ENCODE data around the gene CACNA2D3.

CACNA2D3 gene

DNA sequence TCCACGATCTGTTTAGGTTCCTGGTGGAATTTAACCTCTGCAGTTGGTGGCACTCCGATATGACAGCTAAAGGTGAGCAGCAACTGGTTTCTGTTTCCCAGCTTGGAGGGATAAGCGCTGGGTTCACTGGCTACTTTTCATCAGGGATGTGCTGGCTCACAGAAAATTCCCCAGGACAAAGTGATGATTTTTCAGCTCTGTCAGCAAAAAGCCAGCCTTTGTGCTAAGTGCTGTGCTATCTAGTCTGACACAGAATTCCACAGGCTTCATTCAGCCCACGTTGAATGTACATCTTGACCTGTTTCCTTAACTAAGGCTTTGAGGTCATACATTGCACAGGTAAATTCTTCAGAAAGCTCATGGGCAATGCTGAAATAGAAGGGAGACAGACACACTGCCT is 887.0 kb downstream of the CACNA2D3 start:
- DNase-seq (ENCODE audit: low read depth), result no peak

DNA sequence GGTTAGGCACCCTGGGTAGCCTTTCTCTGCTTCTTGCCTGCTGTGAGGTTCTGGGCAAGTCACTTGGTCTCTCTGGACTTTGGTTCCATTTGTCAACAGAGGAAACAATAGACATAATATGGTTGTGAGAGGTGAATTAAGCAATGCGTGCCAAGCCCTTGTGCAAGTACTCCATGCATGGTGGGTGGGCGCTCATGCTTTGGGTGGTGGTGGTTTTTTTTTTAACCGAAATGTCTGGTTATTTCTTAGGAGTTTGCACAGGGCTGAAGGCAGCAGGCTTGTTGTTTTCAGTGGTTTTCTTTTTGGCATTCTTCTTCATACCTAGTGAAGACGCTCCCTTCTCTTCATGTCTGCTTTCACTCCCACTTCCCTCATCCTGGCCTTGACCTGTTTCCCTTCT is 889.7 kb downstream of the CACNA2D3 start:
- DNase-seq (ENCODE audit: low read depth), result no peak

DNA sequence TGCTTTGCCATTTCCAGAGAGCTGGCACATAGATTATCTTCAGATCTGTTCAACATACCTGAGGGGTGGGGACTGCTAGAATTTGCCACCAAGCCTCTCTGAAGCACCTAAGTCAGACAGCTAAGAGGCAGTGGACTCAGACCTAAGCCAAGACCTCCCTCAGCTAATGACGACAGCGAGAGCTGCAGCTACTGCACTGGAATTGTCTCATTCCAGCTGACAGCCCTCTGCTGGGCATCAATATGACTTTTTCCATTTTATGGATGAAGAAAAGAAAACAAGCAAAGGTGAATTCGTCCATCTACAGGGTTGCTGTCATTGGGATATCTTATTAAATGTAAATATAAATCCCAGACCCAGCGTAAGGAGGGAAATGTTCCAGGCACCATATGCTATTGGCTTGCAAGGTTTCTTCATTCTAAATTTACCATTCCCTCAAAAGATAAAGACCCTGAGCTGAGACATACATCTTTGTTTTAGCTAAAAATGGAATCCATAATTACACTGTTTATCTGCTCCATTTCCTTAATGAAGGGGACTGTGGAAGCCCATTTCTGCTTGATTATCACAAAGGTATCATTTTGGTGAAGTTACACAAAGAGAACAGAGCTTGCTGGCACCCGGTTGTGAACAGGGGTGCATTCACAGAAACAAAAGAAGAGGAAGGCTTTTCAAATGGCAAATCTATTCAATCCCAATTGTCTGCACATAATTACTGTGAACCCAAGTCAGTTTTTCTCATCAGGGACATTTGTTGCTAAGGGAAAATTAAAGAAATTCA is 891.0 kb downstream of the CACNA2D3 start:
- DNase-seq (ENCODE audit: low read depth), result peak; percentile 10

DNA sequence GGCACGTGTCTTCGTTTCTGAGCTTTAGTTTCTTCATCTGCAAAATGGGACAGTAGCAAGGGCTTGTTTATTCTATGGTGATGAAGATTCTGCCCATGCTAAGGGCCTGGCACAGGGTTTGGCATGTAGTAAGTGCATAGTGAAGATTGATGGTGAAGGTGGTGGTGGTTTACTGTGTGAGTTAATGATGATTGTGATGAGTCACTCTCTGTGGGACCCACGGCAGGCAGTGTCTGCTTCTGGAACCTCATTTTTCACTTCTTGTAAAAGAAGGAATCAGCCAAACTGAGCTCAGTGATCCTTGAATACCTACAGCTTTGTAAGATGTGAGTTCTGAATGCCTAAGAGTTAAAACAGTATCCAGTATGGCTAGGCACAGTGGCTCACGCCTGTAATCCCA is 891.7 kb downstream of the CACNA2D3 start:
- no peak for DNase-seq (ENCODE audit: low read depth)

DNA sequence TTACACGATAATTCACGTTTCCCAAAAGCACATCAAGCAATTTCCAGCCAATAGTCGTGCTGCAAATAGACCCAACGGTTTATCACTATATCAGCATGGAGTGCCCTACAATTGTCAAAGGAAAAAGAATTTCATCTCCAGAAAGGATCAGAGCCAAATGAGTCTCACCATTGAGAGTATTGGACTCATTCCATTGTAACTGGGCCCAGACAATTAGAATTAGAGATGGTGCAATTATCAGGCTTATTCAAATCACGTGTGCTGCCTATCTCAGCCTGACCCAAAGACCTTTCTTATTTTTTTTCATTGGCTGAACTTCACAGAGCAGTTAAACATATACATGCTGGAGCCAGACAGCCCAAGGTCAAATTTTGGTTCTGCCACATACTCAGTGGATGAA is 892.6 kb downstream of the CACNA2D3 start:
- no peak for DNase-seq (ENCODE audit: low read depth)

DNA sequence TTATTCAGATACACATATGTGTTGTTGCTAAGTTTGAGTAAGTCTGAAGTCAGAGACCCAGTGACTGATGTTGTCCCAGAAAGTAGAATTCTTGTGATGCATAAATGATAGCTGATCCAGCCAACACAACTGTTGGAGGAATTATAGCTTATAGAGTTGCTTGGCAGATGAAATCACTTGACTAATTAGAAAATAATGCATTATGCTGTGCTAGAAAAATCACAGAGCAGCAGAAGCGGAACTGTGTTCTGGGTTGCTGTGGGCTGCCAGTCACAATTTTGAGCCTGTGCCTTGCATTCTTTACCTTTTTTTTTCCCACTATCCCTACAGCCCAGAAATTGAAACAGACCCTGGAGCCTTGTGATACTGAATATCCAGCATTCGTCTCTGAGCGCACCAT is 895.5 kb downstream of the CACNA2D3 start:
- DNase-seq (ENCODE audit: low read depth), result no peak

DNA sequence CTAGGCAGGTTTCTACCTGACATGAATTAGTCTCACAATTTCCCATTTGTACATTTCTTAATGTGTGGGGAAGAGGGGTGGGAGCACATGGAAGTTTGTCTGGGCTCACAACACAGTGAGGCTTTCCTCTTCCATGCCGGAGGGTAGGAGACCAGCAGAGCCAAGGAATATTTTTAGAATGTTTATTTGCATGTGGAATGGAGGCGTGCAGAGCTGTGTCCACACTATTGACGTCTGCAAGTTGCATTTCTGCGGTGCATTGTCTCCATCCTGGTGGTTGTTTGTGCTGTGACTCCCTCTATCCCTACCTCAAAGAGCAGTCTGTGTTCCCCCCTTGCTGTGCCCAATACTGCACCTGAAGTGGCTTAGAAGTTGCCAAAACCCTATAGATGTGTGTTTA is 908.6 kb downstream of the CACNA2D3 start:
- DNase-seq (ENCODE audit: low read depth), result no peak

DNA sequence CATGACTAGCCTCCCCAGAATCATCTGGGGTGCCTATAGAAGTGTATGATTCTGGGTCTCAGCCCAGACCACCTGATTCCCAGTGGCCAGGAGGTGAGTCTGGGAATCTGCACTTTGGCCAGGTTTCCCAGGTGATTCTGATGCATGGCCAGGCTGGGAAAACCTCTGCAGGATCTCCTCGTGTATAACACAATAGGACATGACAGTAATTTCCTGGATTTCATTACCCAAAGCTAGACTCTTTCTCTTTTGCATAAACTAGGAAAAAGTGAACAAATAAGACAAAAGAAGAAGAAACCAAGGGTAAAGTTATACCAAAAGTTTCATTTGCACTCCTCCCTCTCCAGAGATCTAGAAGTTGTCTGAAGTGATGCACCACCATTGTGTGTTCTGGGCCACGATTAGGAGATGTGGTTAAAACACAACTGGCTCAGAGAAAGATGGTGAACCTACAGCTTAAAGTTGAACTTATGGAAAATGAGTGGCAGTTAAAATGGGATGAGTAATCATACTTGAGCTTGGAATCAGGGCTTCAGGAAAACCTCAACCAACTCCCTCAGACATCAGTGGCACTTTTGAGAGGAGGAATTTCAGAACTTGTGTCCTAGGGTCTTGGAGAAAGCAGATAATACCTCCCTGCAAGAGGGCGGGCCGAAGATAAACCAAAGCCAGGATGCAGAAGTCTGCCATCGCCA is 914.7 kb downstream of the CACNA2D3 start:
- DNase-seq (ENCODE audit: low read depth), result no peak

DNA sequence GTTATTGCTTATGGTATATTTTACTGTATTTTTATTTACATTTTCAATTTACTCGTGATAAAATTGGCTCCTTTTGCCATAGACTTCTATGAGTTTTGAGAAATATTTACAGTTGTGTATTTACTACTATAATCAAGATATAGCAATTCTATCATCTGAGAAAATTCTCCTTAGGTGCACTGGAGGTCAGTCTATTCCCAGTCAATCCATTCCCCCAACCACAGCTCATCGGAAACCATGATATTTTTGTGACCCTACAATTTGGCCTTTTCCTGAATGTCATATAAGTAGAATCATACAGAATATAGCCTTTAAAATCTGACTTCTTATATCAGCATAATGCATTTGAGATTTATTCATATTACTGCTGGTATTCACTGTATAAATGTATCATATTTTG is 920.2 kb downstream of the CACNA2D3 start:
- no peak for DNase-seq (ENCODE audit: low read depth)

DNA sequence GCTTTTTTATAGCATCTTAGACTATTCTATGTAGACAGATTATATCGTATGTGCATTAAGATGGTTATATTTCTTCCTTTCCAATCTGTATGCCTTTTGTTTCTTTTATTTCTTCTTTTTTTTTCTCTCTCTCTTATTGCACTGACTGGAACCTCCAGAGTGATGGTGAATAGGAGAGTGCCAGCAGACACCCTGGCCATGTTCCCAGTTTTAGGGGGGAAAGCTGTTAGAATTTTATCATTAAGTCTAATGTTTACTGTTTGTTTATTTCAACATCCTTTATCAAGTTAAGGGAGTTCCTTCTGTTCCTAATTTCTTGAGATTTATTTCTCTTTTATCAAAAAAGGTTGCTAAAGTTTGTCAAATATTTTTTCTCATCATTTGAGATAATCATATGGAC is 922.1 kb downstream of the CACNA2D3 start:
- DNase-seq (ENCODE audit: low read depth), result no peak

DNA sequence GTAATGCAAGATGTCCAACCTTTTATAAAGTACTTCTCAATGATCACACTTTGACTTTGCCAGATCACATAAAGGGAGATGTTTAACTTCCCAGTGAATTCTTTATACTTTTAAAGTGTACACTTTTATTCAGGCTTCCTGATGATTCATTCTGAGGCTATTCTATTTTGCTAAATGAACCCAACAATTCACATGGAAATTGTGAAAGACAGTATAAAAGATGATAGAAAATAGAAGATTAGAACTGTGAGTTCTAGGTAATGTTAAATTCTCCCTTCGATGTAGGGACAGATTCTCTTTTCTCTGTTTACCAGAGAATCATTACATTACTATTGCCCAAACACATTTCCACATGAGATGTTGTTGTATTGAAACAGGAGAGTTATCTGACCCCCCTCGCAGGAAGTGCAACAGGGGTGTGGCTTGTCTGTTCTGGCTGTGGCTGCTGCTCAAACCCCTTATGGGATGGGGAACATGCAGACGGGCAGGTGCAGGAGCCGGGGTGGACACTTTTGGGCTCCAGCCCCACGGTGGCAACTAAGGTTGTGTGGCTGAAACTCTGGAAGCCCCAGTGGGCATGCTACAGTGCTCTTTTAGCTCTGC is 936.8 kb downstream of the CACNA2D3 start:
- no peak for DNase-seq (ENCODE audit: low read depth)

DNA sequence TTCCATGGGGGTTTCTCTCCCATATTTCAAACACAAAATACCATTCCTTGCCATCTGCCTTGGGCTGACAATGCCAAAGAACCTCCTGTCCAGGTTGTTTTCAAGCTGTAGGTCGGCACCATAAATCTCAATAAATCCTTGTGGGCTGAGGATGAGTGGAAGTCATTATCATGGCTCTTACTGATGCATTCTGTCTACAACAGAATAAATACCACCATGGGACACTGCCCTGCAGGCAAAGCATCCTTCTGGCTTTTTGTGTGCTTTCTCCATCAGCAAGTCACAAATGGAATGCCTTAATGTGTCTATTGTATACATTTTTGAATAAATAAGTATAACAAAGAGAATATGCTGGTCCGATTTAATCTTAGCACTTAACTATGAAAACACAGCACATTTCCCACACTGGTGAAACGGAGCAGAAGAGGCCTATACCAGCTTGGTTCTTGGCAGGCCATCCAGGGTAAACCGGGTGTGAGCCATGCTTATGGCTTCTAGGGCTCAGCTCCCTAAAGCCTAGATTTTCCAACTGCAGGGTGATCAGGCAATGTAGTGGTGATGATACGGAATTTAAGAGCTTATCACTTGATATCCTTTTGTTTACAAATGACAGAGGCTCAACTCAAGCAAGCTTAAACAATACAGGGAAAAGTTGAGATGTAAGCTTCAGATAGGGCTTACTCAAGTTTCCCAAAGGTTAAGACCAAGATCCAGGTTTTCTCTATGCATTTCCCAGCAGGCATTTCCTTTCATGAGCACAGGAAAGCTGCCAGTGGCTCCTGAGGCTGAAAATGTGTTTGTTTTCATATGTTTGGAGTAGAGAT is 938.8 kb downstream of the CACNA2D3 start:
- DNase-seq (ENCODE audit: low read depth), result no peak

DNA sequence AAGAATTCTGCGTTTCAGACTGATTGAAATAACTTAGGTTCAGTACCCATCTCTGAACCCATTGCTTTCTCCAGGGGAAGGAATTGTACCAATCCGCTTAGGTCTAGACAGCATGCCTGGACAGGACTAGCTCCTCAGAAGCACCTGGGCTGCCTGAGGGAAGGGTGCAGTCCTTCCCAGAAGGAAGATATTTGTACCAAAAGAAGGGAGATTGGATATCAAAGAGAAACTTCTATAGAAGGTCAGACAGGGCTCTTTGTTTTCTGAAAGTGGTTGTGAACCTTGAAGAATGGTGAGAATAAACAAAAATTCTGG is 939.3 kb downstream of the CACNA2D3 start:
- DNase-seq (ENCODE audit: low read depth), result no peak

DNA sequence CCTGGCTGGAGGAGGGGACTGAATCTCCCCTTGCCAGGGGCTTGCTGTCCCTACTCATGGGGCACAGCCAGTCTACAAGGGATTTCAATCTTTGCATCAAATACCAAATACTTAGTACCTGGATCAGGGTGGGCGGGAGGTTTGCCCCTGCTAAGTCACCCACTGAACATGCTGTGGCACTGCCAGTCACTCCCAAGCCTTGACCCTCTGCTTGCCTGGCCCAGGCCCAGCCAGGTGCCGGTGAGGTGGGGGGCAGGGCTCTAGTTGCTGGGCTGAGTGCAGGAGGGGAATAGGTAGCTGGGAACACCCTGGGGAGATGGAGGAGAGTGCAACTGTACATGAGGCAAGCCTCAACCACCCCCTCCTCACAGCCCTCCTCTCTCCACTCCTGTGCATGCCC is 941.8 kb downstream of the CACNA2D3 start:
- no peak for DNase-seq (ENCODE audit: low read depth)

DNA sequence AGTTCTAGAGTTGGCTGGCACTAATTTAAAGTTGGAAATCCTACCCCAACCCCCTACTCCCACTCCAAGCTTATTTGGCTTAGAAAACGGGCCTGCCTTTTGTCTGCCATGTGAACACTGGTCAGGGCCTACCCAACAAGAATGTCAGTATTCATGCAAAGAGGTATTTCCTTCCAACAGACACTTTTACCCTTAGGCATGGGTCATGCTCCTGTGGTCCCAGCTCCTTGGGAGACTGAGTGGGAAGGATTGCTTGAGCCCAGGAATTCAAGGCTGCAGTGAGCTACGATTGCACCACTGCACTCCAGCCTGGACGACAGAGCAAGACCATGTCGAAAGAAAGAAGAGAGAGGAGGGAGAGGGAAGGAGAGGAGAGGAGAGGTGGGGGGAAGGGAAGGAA is 943.0 kb downstream of the CACNA2D3 start:
- DNase-seq (ENCODE audit: low read depth), result no peak

DNA sequence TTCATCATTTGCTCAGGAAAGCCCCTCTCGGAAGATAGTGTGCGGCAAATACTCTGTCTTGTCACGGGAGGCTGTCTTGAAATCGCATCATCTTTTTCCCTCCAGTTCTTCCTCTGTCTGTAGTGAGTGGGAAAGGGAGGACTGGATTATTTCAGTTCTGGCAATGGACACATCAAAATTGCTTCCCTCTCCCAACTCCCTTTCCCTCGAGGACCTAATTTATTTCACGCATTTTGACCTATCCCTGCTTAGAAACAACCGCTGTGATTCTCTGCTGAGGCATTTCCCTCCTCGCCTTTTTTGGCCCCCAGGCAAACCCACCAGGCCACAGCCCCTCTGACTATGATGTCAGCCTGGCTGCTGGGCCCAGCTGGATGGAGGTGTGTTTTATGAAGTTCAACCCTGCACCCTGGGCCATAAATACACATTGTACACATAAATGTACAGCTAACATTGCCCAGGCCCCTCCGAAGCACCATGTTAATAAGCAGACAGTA is 944.2 kb downstream of the CACNA2D3 start:
- DNase-seq (ENCODE audit: low read depth), result no peak

DNA sequence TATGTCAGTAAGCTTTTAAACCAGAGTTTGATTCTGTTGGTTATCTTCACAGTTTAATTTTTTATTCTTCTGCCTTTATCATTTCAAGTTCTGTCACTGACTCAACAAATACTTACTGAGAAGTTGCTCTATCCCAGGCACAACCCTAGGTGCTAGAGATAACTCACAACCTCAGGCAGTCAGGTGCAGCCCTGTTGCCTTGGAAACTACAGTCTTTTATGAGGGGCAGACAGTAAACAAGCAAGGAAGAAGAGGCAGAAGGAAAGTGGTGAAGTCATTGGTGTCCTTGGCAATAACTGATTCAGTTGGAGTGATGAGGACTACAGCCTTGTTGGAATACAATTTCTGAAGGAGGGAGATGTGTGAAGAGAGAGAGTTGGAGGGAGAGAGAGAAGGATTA is 947.6 kb downstream of the CACNA2D3 start:
- DNase-seq (ENCODE audit: low read depth), result no peak

DNA sequence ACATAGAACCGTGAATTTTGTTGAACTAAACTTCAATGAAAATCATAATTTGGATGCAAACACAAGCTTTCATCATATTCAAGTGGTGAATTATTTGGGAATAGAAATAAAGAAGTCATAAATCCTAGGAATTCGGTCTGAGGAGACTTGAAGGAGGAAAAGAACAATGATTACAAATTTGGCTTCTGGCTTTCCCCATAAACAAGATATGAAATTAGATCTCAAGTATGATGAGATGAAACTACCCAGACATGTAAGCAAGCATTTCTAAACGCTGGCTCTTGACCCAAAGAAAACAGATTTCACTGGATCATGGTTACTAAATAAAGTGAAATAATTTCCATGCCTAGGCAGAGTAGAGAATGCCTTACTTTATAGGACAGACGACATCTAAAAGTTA is 952.4 kb downstream of the CACNA2D3 start:
- no peak for DNase-seq (ENCODE audit: low read depth)

DNA sequence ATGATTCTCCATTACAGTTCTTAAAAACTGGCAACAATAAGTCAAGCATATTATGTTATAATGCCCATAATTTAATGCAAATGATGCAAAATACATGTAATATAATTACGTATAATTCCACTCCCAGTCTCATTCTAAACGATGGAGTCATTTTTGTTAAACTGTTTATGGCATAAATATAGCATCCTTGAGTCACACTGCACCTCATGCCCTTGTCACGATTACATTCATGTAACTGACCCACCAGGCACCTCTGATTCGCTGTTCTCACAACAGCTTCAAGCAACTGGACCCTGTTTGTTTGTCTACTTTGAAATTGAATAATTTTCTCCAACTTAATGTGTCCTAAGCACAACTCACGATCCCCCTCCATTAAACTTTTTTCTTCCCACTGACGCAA is 953.5 kb downstream of the CACNA2D3 start:
- no peak for DNase-seq (ENCODE audit: low read depth)

DNA sequence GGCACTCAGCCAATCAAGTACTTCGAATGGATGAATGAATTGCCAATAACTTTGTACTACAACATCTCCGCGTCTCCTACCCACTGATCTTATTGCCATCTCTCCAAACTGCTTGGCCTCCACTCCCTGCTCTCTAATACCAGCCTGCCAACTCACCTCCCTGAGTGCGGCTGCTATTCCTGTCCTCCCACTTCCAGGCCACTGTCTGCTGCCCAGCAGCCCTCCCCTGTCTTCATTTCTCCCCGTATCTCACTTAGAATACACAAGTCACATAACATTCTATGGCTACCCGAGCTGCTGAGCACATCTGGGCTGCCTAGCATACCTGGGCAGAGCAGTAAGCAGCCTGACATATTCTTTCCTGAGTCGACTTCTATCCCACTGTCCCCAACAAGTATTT is 955.4 kb downstream of the CACNA2D3 start:
- no peak for DNase-seq (ENCODE audit: low read depth)

DNA sequence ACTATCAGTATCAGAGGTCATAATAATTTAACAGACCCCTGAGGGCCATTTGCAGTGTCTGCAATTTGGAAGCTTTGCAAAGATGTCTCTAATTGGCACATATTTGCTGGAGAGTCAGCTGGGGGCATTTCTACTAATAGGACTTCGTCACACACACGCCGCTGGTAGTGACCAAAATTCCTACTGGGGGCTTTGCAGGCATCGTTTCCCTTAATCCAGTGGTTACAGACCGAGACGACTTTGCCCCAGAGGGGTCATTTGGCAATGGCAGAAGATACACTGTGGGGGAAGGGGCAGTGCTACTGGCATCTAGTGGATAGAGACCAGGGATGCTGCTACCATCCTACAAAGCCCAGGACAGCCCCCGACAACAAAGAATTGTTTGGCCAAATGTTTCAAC is 956.5 kb downstream of the CACNA2D3 start:
- no peak for DNase-seq (ENCODE audit: low read depth)

DNA sequence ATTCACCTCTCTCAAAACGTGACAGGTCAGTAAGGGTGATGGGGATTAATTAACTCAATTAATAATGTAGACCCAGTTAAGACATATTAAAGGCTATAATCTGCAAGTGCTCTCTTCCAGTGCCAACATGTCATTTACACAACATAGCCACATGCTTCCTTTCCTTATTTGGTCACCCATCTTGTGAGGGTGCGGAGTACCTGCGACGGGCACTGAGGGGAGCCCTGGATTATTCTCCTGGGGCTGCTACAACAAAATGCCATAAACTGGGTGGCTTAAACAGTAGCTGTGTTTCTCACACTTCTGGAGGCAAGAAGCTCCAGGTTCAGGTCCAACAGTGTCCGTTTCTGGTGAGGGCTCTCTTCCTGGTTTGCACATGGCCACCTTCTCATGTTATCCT is 962.9 kb downstream of the CACNA2D3 start:
- no peak for DNase-seq (ENCODE audit: low read depth)

DNA sequence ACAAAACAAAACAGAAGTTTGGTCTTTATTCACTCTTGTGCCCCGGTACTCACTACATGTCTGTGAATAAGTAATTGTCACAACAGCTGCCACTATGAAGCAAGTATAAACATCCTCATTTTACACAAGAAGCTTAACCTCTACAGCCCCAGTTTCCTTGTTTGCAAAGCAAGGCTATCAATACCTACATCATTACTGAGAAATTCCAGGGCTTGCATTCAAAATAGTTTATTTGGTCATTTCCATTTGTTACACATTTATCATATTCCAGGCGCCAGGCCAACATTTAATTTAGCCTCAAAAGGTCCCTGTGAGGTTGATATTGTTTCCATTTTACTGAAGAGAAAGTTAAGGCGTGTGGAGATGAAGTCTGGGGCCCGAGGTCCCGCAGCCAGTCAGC is 966.9 kb downstream of the CACNA2D3 start:
- no peak for DNase-seq (ENCODE audit: low read depth)
